Measurements from ENCODE around the gene BAIAP2.

Gene BAIAP2

GRCh38 chr17:81021531-81022343, 13.2 kb upstream of the BAIAP2 start:
- TF ChIP-seq, protein P1, sequence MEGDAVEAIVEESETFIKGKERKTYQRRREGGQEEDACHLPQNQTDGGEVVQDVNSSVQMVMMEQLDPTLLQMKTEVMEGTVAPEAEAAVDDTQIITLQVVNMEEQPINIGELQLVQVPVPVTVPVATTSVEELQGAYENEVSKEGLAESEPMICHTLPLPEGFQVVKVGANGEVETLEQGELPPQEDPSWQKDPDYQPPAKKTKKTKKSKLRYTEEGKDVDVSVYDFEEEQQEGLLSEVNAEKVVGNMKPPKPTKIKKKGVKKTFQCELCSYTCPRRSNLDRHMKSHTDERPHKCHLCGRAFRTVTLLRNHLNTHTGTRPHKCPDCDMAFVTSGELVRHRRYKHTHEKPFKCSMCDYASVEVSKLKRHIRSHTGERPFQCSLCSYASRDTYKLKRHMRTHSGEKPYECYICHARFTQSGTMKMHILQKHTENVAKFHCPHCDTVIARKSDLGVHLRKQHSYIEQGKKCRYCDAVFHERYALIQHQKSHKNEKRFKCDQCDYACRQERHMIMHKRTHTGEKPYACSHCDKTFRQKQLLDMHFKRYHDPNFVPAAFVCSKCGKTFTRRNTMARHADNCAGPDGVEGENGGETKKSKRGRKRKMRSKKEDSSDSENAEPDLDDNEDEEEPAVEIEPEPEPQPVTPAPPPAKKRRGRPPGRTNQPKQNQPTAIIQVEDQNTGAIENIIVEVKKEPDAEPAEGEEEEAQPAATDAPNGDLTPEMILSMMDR (IDR thresholded peaks at IDR 0.05; ENCODE audit: low read depth, low read length, missing control alignments) = no peak
- H3K4me3 ChIP-seq (ENCODE audit: low read depth, low read length) = no peak overlapping the region
- in situ Hi-C loops (cut with HindIII; ENCODE audit: low sequenced_read_pairs) = loop anchor here (5.0 kb wide), 3 partner anchors 41 to 91 kb away; no protein-coding TSS in a partner anchor

GRCh38 chr17:81022344-81022676, 12.6 kb upstream of the BAIAP2 start:
- in situ Hi-C loops (cut with HindIII; ENCODE audit: low sequenced_read_pairs) = loop anchor here (5.0 kb wide), 3 partner anchors 40 to 90 kb away; no protein-coding TSS in a partner anchor
- H3K4me3 ChIP-seq (ENCODE audit: low read depth, low read length) = no peak overlapping the region
- DNase-seq (ENCODE audit: low read depth) = no peak
- TF ChIP-seq, protein P1 (IDR thresholded peaks at IDR 0.05; ENCODE audit: low read depth, low read length, missing control alignments) = no peak

More at GRCh38 chr17:81021531-81022343, 13.2 kb upstream of the BAIAP2 start:
- DNase-seq (ENCODE audit: low read depth) = no peak

DNA sequence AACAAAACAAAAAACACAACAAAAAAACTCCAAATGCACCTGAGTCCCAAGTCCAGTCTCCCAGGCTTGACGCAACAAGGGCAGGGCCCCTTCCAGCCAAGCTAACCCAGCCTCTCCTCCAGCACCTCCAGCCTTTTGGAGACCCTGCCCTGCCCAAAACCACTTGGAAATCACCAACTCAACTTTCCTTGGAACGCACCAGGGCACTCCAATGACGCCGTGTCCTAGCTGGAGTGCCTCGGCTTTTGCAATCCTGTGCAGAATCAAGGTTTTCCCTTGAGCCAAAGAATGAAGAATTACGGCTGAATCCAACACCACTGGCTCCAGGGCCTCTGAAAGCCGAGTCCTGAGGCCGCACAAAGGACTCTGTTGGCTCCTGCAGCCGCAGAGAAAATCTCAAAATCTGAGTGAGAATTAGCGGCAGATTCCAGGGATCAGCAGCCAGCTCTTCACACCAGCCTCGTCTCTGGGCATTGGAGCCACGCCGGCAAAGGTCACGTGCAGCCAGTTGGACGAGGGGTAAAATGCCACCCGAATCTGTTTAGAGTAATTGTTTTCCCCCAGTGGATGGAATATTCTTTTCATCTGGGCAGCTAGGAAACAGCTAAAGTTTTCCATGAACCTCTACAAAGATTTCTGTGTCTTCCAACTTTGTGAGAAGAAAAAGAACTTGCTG, 9.7 kb upstream of the BAIAP2 start:
- in situ Hi-C loops (cut with HindIII; ENCODE audit: low sequenced_read_pairs) = no loop called here
- H3K4me3 ChIP-seq (ENCODE audit: low read depth, low read length) = no peak overlapping the region
- TF ChIP-seq, protein P1 (IDR thresholded peaks at IDR 0.05; ENCODE audit: low read depth, low read length, missing control alignments) = no peak
- no peak for DNase-seq (ENCODE audit: low read depth)

DNA sequence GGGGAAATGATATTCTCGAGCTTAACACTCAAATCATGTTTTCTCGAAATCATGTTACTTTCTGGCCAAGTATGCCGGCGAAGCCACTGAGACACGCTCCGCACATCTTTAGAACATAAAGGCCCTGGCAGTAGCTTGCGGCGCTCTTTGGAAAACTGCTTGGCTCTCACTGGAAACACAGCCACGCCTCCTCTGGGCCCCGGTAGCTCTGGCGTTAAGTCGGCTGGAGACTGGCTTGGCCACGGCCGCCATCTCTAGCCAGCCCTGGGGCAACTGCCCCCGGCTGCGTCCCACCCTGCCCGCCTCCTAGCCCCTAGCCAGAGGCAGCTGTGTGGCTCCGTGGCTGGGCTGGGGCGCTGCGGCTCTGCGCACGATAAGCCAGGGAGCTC, 9.2 kb upstream of the BAIAP2 start:
- in situ Hi-C loops (cut with HindIII; ENCODE audit: low sequenced_read_pairs) = no loop called here
- TF ChIP-seq, protein P1 (IDR thresholded peaks at IDR 0.05; ENCODE audit: low read depth, low read length, missing control alignments) = no peak

GRCh38 chr17:81026266-81027036, 8.5 kb upstream of the BAIAP2 start:
- H3K4me3 ChIP-seq (ENCODE audit: low read depth, low read length) = no peak overlapping the region
- in situ Hi-C loops (cut with HindIII; ENCODE audit: low sequenced_read_pairs) = no loop called here
- DNase-seq (ENCODE audit: low read depth) = no peak
- TF ChIP-seq, protein P1 (IDR thresholded peaks at IDR 0.05; ENCODE audit: low read depth, low read length, missing control alignments) = no peak

More for the DNA sequence above, 9.2 kb upstream of the BAIAP2 start:
- H3K4me3 ChIP-seq (ENCODE audit: low read depth, low read length) = no peak overlapping the region
- no peak for DNase-seq (ENCODE audit: low read depth)

DNA sequence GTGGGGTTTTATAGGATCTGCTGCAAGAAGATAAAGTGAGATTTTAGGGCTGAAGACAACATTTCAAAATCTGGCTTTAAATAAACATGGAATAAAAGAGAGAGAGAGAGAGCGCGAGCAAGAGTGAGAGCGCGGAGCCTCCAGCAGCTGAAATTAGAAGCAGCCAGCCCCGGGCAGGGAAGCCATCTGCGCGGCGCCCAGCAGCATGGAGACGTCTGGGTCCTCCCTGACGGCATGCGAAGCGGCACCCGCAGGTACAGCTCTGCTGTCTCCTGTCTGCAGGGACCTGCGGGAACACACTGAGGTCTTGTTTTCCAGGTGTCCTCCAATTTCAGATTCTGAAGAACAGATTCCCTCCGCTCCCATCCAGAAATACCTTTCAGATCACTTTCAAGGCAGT, 7.9 kb upstream of the BAIAP2 start:
- in situ Hi-C loops (cut with HindIII; ENCODE audit: low sequenced_read_pairs) = no loop called here
- no peak overlapping the region for H3K4me3 ChIP-seq (ENCODE audit: low read depth, low read length)
- TF ChIP-seq, protein P1 (IDR thresholded peaks at IDR 0.05; ENCODE audit: low read depth, low read length, missing control alignments) = no peak

More for the DNA sequence above, 7.9 kb upstream of the BAIAP2 start:
- no peak for DNase-seq (ENCODE audit: low read depth)

Measured in astrocyte of the cerebellum (primary cell).